Stimulated activated CD4-positive, alpha-beta T cell treated with anti-CD3 and anti-CD28 coated beads, Interleukin-12 subunit alpha, Interleukin-12 subunit beta, amount 100 ng/mL, for 24 hours (primary cell): Measurements from ENCODE around the gene MBOAT2.

Experiments used
- DNase-seq, 2 experiments: peaks; one replicate each; pipeline ENCODE4 v3.0.0-alpha.2; 2020; ENCODE audit warnings: low read depth in 2 of 2

Gene MBOAT2

DNA sequence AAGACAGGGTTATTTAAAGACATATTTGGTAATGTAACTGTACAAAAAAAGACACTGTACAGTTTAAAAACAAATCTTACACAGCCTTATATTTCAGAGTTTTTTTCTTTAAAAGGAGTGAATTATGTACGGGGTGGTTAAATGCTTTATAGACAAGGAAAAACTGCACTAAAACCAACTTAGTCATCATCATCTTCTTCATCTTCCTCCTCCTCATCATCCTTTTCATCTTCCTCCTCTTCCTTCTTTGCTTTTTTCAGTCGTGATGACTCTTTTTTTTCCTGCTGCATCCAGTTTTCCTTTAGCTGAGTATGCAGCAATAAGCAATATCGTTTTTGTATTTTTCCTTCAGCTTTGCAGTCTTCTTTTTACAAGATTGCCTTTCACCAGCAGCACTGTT lies 14.6 kb upstream of the MBOAT2 start:
- DNase-seq, result no peak

DNA sequence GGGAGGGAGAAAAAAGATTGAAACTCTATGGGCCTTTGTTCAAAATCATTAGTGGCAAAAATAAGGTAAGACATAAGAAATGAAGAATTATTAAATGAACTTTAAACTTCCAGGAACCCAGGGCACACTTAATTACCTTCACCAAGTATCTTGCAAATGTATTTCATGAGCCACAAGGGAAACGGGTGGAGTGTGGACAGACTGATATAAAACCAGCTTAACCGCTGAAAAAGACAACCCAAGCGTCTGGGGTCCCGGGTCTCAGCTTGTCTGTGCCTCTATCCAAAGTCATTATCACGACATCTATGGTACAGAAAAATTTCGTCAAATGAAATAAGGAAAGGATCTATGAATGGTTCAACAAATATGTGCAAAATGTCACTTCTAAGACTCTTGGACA lies 13.9 kb upstream of the MBOAT2 start:
- no peak for DNase-seq

DNA sequence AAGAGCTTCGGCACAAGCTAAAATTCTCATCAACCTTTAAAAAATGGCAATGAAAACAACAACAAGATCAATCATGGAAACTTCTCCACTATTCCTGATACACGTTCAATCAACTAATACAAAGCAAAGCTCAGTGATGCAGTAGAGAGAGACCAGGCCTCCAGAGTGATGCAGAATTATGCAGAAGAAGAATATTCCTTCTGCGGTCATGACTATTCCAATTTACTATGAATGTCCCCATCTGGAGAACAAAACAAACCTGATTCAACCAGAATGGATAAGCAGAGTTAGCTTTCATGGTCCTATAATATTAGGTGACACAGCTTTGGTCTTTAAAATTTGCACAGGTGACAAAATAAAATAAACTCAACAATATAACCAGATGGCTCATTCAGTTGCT lies 12.5 kb upstream of the MBOAT2 start:
- no peak for DNase-seq

DNA sequence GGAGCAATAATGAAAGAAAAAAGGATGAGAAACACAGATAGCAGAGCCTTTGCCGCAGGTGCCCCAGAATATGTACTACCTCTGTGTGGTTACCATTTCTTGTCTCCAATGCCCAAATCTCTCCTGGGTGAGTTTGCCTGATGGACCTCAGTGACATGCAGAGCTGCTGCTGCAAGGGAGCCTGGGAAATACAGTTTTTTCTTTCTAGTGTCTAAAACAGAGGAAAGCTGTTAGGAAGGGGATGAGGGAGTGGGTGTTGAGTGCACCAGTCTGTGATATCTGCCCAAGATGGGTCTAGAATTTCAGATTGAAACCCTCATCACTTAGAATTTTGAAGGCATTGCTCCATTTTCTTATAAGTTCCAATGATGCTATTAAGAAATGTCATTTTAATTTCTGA lies 9.9 kb upstream of the MBOAT2 start:
- DNase-seq, result no peak

DNA sequence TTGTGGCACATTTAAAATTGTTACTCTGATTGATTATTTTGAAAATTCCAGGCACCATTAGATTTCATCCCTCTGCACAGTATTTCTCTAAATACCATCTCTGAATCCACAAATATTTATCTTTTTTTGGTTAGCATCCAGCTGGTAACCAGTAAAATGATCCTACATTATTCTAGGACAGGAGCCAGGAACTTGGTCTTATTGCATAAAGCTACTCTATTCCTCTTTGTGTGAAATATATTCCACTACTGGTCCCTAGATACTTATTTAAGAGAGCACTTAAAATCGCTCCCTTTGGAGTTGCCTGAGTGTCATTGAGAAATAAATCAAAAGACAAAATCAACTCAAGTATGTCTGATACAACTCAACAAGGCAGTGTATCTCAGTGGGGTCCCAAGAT lies 7.4 kb upstream of the MBOAT2 start:
- DNase-seq, result no peak

DNA sequence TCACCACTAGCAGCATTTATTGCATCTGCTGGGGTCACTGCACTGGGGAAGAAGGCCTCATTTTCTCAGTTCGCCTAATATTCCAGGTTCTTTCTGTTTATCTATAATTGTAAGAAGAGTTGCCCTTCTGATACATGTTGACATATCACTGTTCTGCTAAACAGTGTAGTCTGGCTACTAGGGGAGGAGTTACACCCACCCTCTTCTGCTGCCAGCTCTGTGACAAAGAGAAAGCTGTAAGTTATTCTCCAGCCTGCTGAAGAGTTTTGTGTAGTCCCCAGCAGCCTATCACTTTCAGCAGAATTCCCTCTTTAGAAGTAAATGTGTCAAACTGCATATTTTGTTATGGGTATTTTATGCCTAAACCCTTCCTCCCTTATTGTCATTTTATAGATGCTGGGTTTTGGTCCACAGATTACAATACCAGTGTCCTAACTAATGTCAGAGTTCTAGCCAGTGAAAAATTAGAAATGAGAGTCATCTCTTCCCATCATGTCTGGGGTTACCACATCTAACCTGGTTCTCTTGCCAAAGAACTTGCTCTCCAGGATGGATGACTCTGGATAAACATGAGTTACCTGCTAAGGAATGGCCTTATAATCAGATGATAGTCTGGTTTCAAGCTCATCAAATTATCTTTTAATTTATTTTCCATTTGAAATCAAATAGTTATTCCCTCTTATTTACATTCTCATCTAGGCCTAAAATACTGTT lies 5.6 kb upstream of the MBOAT2 start:
- DNase-seq, result no peak

DNA sequence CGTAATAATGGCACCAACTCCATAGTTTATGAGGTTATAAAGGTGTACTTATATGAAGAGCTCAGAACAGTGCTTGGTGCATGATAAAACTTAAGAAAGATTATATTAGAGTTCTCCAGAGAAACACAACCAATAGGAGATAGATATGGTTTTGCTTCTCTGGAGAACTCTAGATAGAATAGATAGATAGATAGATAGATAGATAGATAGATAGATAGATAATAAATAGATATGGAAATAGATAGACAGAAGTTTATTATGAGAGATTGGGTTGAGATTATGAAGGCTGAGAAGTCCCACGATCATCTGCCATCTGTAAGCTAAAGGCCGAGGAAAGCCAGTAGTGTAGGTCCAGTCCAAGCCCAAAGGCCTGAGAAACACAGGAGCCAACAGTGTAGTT lies 2.9 kb upstream of the MBOAT2 start:
- no peak for DNase-seq

DNA sequence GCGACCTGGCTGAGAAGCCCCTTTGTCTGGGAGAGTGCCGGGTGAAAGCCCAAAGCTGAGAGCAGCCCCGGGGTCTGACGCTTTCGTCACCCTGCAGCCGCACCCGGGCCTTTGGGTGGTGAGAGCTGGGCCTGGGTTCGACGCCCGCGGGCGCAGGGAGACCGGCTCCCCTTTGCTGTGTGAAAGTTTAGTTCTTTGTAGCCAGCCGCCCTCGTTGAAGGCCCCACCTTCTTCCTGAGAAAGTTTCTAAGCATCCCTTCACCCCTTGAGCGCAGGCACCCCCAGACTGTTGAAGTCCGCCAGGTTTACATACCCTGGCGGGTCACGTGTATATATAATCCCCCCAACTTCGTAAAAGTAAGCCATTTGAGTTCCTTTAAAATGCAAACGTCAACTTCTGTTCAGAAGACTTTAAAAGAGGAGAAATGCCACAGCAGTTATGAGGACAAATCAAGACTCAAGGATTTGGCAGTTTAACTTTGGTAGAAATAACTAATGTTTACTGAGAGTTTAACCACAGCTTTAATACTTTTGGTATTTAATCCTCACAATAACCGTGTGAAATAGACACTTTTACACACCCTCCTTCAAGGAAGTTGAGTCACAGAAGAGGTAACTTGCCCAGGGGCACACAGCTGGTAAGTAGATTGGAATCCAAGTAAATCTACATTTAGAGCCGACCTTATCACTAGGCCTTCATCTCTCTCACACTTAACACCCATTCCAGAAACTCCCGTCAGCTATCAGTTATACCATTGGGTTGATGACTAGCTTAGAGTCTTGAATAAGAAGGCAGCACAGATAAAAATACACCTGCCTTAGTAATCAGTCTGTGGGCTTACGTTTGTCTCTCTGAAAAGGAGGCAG lies 1.1 kb upstream of the MBOAT2 start:
- DNase-seq, result no peak

DNA sequence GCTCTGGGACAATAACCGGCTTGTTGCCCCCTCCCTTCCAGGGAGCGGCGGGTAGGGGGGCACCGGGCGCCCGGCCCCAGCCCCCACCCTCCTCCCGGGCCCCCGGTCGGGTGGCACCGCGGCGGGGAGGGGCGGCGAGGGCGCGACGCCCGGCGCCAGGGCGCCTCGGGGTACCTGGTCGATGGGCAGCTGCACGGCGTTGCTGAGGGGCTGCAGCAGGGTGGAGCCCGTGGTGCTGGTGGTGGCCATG lies 193 bp downstream of the MBOAT2 start:
- no peak for DNase-seq

DNA sequence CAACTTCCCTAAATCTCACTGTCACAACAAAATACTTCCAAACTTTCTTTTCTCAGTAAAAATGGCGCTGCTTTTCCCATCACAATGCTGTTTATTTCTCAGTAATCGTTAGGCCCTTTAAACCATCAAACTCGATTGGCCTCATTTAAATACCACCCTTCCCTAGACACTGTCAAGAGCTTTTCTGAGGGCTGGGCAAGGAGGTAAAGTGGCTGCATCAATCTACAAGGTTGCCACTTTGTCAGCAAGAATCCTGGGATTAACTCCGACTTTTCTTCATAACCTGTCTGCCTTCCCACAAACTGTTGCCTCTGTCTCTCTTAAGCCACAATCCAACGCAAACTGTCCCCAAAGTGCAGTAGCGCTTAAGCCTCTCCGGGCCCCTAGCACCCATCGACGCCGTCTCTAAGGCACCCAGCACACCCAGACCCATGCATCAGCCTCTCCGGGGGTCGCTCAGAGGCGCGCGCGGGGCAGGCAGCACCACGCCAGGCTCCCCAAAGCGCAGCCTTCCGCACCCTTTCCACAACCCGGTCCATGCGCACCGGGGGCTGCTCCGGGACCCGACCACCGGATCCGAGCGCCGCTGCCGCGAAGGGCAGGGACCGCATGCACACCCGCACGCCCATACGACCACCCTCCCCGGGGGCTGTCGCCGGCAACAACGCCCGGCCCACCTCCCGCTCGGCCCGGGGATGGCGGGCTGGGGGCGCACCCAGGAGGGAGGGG lies 683 bp downstream of the MBOAT2 start:
- DNase-seq, result no peak

DNA sequence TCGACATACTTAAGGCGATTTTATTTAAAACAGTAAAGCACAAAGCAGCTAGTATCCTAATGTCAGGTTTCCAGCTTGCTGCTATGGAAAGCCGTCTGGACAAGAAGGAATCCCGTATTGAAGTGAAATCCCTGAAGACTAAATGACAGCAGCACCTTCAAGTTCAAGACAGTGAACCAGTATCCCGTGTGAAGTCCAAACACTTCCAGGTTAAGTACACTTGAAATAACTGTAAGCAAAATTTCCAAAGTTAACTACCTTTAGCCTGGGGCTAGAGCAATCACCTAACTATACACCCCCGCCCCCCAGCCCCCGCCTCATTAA lies 1.2 kb downstream of the MBOAT2 start:
- DNase-seq, result no peak

DNA sequence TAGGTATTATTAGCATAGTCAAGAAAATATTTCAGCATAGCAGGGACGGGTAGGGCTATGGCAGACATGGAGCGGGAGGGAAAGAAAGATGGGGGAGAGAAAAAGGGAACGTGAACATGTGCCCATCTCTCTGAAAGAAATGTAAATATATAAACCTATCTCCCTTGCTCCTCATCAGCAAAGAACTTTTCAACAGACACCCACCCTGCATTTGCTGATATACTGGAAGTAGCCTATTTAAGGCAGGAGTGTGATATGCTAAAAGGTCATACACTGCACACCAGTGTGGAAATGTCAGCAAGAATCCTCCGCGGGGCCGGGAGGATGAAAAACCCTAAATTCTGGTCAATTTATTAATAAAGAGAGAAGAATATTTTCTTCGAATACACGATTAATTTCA lies 1.7 kb downstream of the MBOAT2 start:
- DNase-seq, result no peak

DNA sequence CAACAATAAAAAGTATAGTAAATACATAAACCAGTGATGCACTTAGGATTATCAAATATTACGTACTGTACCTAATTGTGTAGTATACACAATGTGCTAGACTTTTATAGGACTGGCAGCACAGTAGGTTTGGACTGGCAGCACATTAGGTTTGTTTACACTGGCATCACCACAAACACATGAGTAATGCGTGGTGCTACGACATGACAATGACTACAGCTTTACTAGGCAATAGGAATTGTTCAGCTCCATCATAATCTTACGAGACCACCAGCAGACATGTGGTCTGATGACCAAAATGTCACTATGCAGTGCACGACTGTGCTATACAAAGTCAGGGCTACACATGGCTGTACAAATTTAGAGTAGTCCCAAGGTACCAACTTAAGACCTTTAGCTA lies 2.3 kb downstream of the MBOAT2 start:
- DNase-seq, result no peak

DNA sequence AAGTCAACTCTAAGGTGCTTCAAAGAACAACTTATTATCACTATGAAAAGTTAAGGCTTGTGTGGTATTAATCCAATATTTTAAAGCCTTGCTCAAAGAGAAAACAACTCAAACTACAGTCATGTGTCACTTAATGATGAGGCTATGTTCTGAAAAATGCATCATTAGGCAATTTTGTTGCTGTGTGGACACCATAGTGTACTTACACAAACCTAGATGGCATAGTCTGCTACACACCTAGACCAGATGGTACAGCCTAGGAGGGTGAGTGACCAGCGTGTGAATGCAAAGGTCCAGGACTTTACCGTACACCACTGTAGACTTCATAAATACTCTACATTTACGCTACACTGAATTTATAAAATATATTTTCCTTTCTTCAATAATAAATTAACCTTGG lies 3.0 kb downstream of the MBOAT2 start:
- DNase-seq, result no peak

DNA sequence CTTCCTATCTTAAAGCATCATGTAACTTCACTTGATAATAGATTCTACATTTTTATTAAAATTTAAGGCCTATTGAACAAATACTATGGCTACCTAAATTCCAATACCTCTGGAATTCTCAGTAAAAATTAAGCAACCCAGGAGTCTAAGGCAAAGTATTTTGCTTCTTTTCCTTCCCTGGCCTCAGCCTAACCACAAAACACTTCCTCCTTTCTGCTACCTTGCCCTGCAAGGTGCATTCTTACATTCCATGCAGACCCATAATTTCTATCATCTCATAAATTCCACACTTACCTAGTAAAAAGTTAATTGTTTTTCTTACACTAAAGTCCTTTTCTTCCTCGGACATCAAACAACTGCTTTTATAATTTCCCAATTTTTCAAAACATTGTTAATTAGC lies 3.7 kb downstream of the MBOAT2 start:
- DNase-seq, result no peak

DNA sequence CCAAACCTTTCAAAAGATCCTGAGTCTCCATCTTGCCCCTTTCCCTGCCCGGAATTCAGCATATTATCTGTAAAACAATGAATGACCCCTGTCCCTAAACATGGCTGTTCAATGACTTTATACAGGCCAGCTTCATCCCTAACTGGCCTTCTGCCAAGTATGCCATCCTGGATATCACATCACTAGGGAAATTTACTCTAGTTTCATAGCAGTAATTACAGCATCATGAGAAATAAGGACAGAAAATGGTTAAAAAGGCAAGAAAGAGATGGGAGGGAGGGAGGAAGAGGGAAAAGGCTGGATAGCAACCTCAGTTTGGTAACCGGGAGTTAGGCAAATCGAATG lies 4.4 kb downstream of the MBOAT2 start:
- DNase-seq, result no peak

DNA sequence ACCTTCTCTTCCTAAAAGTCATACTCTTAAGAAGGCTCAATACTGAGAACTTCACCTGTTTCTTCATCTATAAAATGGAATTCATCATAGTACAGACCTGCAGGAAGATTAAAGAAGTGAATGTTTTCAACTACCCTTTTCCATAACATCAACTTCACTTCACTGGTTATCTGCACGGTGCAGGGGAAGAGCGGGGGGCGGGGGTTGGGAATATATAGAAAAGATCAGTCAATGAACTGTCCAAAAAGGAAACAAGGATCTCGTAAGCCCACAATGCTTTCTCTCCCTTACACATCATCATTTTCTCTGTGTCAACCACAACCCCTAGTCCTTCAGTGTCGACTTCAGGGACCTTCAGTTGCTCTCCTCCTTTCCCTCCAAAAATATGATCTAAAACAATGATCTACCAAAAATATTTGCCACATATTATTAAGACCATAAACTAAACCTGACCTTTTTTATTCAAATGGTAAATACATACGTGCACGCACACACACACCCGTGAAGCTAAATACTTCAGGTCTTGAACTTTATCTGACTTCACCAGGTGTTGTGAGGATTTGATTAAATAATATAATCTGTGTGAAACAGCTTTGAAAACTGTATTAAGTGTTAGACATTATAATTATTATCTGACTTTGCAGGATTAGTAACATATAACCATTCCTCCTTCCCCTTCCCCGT lies 4.9 kb downstream of the MBOAT2 start:
- DNase-seq, result no peak

DNA sequence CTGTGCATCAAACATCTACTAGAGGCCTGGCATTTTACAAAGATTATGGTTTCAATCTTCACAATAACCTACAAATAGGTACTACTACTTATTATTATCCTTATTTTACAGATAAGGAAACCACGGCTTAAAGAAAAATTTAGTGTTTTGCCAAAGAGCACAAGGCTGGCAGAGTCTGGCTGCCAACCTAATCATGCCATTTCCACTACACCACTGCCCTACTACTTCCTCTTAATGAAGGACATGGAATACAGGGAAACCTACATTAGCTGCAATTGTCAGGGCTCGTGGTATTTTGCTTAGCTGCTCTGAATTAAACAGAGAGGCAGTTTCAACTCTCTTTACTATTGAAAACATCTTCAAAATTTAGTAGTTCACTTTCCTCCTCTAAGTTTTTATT lies 5.9 kb downstream of the MBOAT2 start:
- no peak for DNase-seq

DNA sequence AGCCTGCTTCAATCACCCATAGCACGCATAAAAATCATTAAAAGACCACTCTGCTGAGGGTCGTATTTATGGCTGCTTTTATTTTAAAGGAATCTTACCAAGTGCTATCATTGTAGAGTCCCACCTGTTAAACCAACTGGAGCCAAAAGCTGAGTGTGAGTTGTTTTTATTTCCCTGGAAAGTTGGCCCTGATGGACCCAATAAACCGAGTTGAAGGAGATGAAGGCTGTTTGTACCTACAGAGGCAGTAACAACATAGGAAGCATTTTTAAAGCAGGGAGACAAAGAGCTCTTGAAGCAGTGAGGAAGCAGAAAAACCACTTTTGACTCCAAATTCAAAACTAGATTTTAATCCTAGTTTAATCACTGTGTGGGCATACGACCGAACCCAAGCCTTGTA lies 6.4 kb downstream of the MBOAT2 start:
- no peak for DNase-seq

DNA sequence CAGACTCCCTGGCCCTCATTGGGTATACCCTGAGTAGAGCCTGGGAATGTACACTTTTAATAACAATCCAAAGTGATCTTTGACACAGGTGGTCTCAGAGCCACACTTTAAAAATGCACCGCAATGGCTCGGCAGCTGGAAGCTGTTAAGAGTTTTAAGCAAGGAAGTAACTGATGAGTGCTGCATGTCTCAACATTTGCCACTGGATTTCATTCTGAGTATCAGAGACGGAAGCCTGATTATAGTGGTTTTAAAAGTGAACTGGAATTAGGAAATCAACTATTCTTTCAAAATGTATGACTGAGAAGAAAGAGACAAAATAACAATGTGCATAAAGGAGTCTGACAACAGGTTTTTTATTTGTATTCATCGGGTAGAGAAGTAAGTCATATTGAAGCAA lies 7.5 kb downstream of the MBOAT2 start:
- no peak for DNase-seq

DNA sequence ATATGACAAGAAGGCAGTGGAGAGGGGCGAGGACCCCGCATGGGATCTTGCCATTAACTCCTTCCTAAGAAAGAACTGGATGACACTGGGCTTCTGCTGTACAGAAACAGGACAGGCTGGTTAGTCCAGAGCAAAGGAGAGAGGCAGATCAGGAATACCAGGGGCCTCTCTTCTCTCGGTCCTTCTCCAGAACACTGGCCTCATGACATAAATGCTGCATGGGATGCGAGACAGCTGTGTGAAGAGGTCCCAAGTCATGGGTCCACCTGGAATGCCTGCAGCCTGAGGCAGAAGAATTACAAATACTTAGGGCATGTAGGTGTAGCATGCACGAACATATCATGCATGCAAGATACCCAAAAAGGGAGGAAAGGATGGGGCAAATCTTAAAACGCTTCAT lies 9.1 kb downstream of the MBOAT2 start:
- DNase-seq, result no peak

DNA sequence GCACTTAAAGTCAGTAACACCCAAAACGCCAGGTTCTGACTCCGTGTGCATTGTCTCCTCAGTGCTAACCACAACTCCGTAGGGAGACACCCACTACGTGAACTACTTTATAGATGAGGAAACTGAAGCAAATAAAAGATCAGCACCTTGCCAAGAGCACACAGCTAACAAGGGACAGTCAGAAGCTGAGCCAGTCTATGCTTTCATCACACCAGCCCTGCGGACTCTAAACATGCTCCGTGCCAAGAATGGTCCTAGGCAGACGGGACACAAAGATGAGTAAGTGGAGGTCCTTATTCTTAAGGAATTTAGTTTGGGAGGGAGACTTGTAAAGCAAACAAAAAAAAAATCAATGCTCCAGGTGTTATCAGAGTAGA lies 9.6 kb downstream of the MBOAT2 start:
- no peak for DNase-seq
